Endothelial cell (in vitro differentiated cells): ENCODE data around the gene TEX19. TPM values are rescaled to one million over a fixed set of nuclear protein-coding genes. Genes with fewer than 3 reads are reported as not detected.

ENCODE experiments used
- DNase-seq: peaks from one replicate; pipeline ENCODE4 v3.0.0; 2021; ENCODE audit warnings: low spot score
- H3K27ac Mint-ChIP-seq: one replicate; pipeline ENCODE4 v1.8.0; 2021; ENCODE audit warnings: mixed read lengths, inconsistent platforms; ENCODE audit not compliant: unreplicated experiment
- H3K27me3 Mint-ChIP-seq: one replicate; pipeline ENCODE4 v1.8.0; 2021; ENCODE audit warnings: mild to moderate bottlenecking, moderate library complexity, mixed read lengths, inconsistent platforms; ENCODE audit not compliant: unreplicated experiment
- H3K36me3 Mint-ChIP-seq: one replicate; pipeline ENCODE4 v1.8.0; 2021; ENCODE audit warnings: mild to moderate bottlenecking, low read depth, mixed read lengths, inconsistent platforms; ENCODE audit not compliant: unreplicated experiment
- H3K4me1 Mint-ChIP-seq: one replicate; pipeline ENCODE4 v1.8.0; 2021; ENCODE audit warnings: mild to moderate bottlenecking, mixed read lengths, inconsistent platforms; ENCODE audit not compliant: unreplicated experiment
- H3K4me3 Mint-ChIP-seq: one replicate; pipeline ENCODE4 v1.8.0; 2021; ENCODE audit warnings: mild to moderate bottlenecking, mixed read lengths, inconsistent platforms; ENCODE audit not compliant: unreplicated experiment
- H3K9me3 Mint-ChIP-seq: one replicate; pipeline ENCODE4 v1.8.0; 2021; ENCODE audit warnings: mixed read lengths, inconsistent platforms; ENCODE audit not compliant: unreplicated experiment
- long read RNA-seq: library from polyadenylated mRNA; unstranded; transcript quantifications from one replicate; pipeline ENCODE4 v2.0.0, GENCODE V29; 2020; ENCODE audit not compliant: unreplicated experiment
- total RNA-seq: library from RNA; stranded (reverse); fragmentation: NEBNext Ultra II Directional; extraction: Animal tissue kit (Norgen Biotek cat#: 25700); gene quantifications from one replicate; pipeline ENCODE4 v1.2.1, GENCODE V29; 2021; ENCODE audit not compliant: unreplicated experiment
- TF ChIP-seq, protein P1 (sequence below): fragments of 200-600 bp; sonication (generic); IDR thresholded peaks from one replicate; pipeline ENCODE4 v1.5.0; 2021; ENCODE audit warnings: antibody characterized with exemption; ENCODE audit not compliant: unreplicated experiment

Gene TEX19, protein sequence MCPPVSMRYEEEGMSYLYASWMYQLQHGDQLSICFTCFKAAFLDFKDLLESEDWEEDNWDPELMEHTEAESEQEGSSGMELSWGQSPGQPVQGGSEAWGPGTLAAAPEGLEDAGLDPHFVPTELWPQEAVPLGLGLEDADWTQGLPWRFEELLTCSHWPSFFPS
- total RNA-seq: 0.26 TPM
- long read RNA-seq: 0 reads

DNA sequence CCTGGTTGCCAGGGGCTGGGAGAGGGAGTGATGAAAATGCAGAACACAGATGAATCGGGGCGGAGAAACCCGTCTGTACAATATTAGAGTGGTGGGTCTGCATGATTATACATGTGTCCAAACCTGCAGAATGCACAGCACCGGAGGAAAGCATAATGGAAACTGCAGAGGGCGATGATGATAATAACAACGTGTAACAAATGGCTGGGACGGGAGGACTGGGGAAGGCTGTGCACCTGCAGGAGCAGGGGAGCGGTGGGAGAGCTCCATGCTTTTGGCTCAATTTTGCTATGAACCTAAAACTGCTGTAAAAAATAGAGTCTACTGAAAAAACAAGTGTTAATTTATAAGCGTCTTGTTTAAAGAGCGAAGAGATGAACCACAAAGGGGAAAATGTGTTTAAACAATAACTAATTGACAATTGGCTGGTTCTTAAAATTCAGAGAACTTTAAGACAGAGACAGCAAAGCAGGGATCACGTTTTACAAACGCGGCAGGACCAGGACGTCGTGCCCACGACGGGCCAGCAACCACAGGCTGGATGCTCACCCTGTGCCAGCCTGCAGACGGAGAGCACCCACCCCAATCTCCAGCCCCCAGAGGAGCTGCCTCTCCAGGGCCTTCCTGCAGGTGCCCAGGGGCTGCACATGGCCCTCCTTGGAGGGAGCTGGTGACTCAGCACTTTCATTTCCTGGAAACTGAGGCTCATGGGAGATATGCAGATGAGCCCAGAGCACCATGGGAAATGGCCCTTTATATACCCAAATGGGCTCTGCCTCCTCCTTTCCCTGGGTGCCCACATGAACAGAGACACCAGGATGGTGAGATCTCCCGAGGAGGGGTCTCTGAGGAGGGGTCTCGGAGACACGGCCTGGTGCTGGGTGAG is at the start of gene TEX19:
TEX19 (plus strand) TSS at position 783 of the 886 bp plus-strand sequence. CDS start 2,904 bp downstream, outside the sequence.
- TF ChIP-seq, protein P1, sequence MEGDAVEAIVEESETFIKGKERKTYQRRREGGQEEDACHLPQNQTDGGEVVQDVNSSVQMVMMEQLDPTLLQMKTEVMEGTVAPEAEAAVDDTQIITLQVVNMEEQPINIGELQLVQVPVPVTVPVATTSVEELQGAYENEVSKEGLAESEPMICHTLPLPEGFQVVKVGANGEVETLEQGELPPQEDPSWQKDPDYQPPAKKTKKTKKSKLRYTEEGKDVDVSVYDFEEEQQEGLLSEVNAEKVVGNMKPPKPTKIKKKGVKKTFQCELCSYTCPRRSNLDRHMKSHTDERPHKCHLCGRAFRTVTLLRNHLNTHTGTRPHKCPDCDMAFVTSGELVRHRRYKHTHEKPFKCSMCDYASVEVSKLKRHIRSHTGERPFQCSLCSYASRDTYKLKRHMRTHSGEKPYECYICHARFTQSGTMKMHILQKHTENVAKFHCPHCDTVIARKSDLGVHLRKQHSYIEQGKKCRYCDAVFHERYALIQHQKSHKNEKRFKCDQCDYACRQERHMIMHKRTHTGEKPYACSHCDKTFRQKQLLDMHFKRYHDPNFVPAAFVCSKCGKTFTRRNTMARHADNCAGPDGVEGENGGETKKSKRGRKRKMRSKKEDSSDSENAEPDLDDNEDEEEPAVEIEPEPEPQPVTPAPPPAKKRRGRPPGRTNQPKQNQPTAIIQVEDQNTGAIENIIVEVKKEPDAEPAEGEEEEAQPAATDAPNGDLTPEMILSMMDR: no peak
- no peak within 1 kb of the TSS for H3K4me3 Mint-ChIP-seq
- H3K27me3 Mint-ChIP-seq: peaks cover 1% of the 10 kb centered on the region
- no peaks in the 10 kb centered on the region for H3K9me3 Mint-ChIP-seq
- no peaks in the 10 kb centered on the region for H3K4me1 Mint-ChIP-seq
- H3K36me3 Mint-ChIP-seq: no peaks in the 10 kb centered on the region
- no peak within 1 kb of the TSS for H3K27ac Mint-ChIP-seq
- DNase-seq: no peak

DNA sequence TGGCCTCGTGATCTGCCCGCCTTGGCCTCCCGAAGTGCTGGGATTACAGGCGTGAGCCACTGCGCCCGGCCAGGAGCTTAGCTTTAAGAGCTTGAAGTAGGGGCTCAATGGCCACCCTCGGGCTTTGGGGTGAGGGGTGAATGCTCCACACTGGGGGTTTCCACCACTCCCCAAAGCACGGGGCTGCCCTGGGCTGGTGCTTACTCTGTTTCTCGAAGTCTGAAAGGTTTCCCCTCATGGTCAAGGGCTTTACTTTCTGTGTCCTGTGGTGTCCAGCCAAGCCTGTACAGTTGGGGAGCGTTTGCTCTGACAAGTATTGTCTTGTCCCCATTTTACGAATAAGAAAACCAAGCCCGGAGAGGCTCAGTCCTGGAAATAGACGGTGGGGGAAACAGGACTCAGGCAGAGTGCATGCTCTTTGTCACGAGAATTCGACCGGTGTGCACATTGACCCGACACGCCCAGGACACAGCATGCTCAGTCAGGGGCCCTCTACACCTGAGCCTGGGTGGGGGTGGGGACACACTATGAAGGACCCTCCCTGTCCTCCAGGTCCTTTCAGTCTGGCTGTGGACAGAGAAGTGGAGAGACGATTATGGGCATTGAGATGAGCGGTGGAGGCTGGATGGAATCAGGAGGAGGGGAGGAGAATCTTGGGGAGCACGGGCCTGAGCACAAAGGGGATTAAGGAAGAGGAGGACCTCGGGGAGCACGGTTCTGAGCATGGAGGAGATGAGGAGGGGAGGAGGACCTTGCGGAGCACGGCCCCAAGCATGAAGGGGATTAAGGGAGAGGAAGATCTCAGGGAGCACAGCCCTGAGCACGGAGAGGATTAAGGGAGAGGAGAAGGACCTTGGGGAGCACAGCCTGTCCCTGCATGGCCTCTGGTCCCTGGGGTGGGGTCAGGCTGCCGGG is 49.1 kb upstream of the TEX19 start:
- H3K36me3 Mint-ChIP-seq: no peaks in the 10 kb centered on the region
- H3K27ac Mint-ChIP-seq: no peak overlapping the region
- H3K27me3 Mint-ChIP-seq: peaks cover 6% of the 10 kb centered on the region
- H3K4me1 Mint-ChIP-seq: no peaks in the 10 kb centered on the region
- DNase-seq: no peak
- H3K4me3 Mint-ChIP-seq: no peak overlapping the region
- no peaks in the 10 kb centered on the region for H3K9me3 Mint-ChIP-seq
- TF ChIP-seq, protein P1: no peak

DNA sequence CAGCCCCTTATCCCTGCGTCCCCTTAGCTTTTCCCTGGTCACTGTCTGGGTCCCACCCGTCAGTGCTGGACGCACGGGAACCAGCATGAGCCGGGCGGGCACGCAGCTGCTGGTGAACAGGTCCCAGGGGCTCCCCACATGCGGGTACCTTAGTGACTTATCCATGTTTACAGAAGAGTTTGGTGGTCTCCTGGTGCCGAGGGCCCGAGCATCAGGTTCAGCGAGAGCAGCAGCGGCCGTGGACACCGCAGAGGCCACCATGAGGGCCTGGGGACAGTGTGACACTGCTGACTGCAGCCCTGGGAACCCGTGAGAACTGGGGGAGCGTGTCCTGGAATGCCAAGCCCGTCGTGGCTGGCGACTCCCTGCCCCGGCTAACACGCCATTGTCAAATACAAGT is 48.2 kb upstream of the TEX19 start:
- no peaks in the 10 kb centered on the region for H3K9me3 Mint-ChIP-seq
- no peak overlapping the region for H3K27ac Mint-ChIP-seq
- no peak overlapping the region for H3K4me3 Mint-ChIP-seq
- H3K4me1 Mint-ChIP-seq: no peaks in the 10 kb centered on the region
- H3K36me3 Mint-ChIP-seq: no peaks in the 10 kb centered on the region
- no peak for DNase-seq
- peaks cover 6% of the 10 kb centered on the region for H3K27me3 Mint-ChIP-seq
- TF ChIP-seq, protein P1: no peak

DNA sequence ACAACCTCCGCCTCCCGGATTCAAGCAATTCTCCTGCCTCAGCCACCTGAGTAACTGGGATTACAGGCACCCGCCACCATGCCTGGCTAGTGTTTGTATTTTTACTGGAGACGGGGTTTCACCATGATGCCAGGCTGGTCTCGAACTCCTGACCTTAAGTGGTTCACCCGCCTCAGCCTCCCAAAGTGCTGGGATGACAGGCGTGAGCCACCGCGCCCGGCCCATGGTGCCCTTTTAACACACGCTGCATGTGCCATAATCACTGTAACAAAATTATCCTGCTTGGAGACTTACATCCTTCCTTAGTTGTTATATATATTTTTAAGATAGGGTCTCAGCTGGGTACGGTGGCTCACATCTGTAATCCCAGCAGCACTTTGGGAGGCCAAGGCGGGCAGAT is 47.1 kb upstream of the TEX19 start:
- TF ChIP-seq, protein P1: no peak
- no peak for DNase-seq
- no peaks in the 10 kb centered on the region for H3K36me3 Mint-ChIP-seq
- no peaks in the 10 kb centered on the region for H3K4me1 Mint-ChIP-seq
- H3K9me3 Mint-ChIP-seq: no peaks in the 10 kb centered on the region
- H3K27me3 Mint-ChIP-seq: peaks cover 6% of the 10 kb centered on the region
- no peak overlapping the region for H3K27ac Mint-ChIP-seq
- no peak overlapping the region for H3K4me3 Mint-ChIP-seq
